ENCODE results near the gene KRTAP3-3. TPM values are rescaled to one million over a fixed set of nuclear protein-coding genes. Genes with fewer than 3 reads are reported as not detected.

Gene KRTAP3-3
- total RNA-seq, 2 donors from 2014 or later = not detected

- intact Hi-C loops (cut with DNase I) = no loop called here
- no peaks in the 10 kb centered on the region for H3K4me1 ChIP-seq (replicated peaks)
- no peak overlapping the region for H3K27ac ChIP-seq
- 82% methylated on average over 6 of the region's 6 CpGs for WGBS
- H3K4me3 ChIP-seq = no peak overlapping the region
- DNase-seq (ENCODE audit: low spot score) = no peak
- H3K9me3 ChIP-seq = no peaks in the 10 kb centered on the region
- no peaks in the 10 kb centered on the region for H3K36me3 ChIP-seq
- H3K27me3 ChIP-seq (replicated peaks; ENCODE audit: insufficient read depth) = no peaks in the 10 kb centered on the region
- TF ChIP-seq POLR2AphosphoS5 (IDR thresholded peaks at IDR 0.05) = no peak
- TF ChIP-seq POLR2A (IDR thresholded peaks at IDR 0.05) = no peak
- no peak for TF ChIP-seq CTCF (IDR thresholded peaks at IDR 0.05)
Measured at GRCh38 chr17:40945414-40945813, 48.5 kb downstream of the KRTAP3-3 start.

GRCh38 chr17:40944531-40944930 is 49.4 kb downstream of the KRTAP3-3 start:
- no peak for DNase-seq (ENCODE audit: low spot score)
- intact Hi-C loops (cut with DNase I) = no loop called here
- H3K4me3 ChIP-seq = no peak overlapping the region
- H3K9me3 ChIP-seq = no peaks in the 10 kb centered on the region
- H3K27me3 ChIP-seq (replicated peaks; ENCODE audit: insufficient read depth) = no peaks in the 10 kb centered on the region
- 29% methylated on average over 1 of the region's 1 CpG for WGBS
- H3K4me1 ChIP-seq (replicated peaks) = no peaks in the 10 kb centered on the region
- no peaks in the 10 kb centered on the region for H3K36me3 ChIP-seq
- H3K27ac ChIP-seq = no peak overlapping the region
- TF ChIP-seq POLR2A (IDR thresholded peaks at IDR 0.05) = no peak
- TF ChIP-seq CTCF (IDR thresholded peaks at IDR 0.05) = no peak
- no peak for TF ChIP-seq POLR2AphosphoS5 (IDR thresholded peaks at IDR 0.05)

Small RNA genes within 50 kb of the gene (small RNA-seq; reads per million reads assigned to genes)
- gene KRTAP3-4P = 0 reads per million in 2 donors

Other genes with a start within 250 kb of the KRTAP3-3 start
- under 1 TPM in 1 of 2 donors, not detected in 1; 0.62 TPM for gene KRT25, start 238.8 kb downstream of the KRTAP3-3 start, total RNA-seq
- under 1 TPM in 1 of 2 donors, not detected in 1; 0.28 TPM for gene KRT26, start 222.0 kb downstream of the KRTAP3-3 start, total RNA-seq
- not detected for gene KRT27, start 211.6 kb downstream of the KRTAP3-3 start, total RNA-seq
- not detected for gene KRT28, start 194.2 kb downstream of the KRTAP3-3 start, total RNA-seq
- 10 to 100 TPM in 1 of 2 donors, 1 to 10 TPM in 1; 5.8 to 23.6 TPM for gene KRT10, start 171.6 kb downstream of the KRTAP3-3 start, total RNA-seq
- gene KRT12, start 126.9 kb downstream of the KRTAP3-3 start, total RNA-seq = not detected
- gene KRT20, start 108.9 kb downstream of the KRTAP3-3 start, total RNA-seq = not detected
- 10 to 100 TPM; 19.6 to 38.9 TPM for gene KRT23, start 56.5 kb downstream of the KRTAP3-3 start, total RNA-seq
- gene KRT39, start 27.2 kb downstream of the KRTAP3-3 start, total RNA-seq = not detected
- gene KRT40, start 9.8 kb downstream of the KRTAP3-3 start, total RNA-seq = under 1 TPM in 1 of 2 donors, not detected in 1; 0.74 TPM
- not detected for gene KRTAP3-2, start 5.7 kb upstream of the KRTAP3-3 start, total RNA-seq
- gene KRTAP3-1, start 15.0 kb upstream of the KRTAP3-3 start, total RNA-seq = not detected
- under 1 TPM in 1 of 2 donors, not detected in 1; 0.51 TPM for gene KRTAP1-5, start 33.0 kb upstream of the KRTAP3-3 start, total RNA-seq
- not detected for gene KRTAP1-4, start 36.0 kb upstream of the KRTAP3-3 start, total RNA-seq
- gene KRTAP1-3, start 40.7 kb upstream of the KRTAP3-3 start, total RNA-seq = not detected
- gene KRTAP1-1, start 47.3 kb upstream of the KRTAP3-3 start, total RNA-seq = 1 to 10 TPM in 1 of 2 donors, not detected in 1; 1.4 TPM
- not detected for gene KRTAP2-1, start 53.2 kb upstream of the KRTAP3-3 start, total RNA-seq
- not detected for gene KRTAP2-2, start 61.1 kb upstream of the KRTAP3-3 start, total RNA-seq
- gene KRTAP2-3, start 66.0 kb upstream of the KRTAP3-3 start, total RNA-seq = not detected
- not detected for gene KRTAP2-4, start 71.7 kb upstream of the KRTAP3-3 start, total RNA-seq
- gene KRTAP4-7, start 90.0 kb upstream of the KRTAP3-3 start, total RNA-seq = not detected
- not detected for gene KRTAP4-8, start 104.0 kb upstream of the KRTAP3-3 start, total RNA-seq
- not detected for gene KRTAP4-16, start 108.0 kb upstream of the KRTAP3-3 start, total RNA-seq
- gene KRTAP4-9, start 111.2 kb upstream of the KRTAP3-3 start, total RNA-seq = not detected
- not detected for gene KRTAP4-11, start 124.2 kb upstream of the KRTAP3-3 start, total RNA-seq
- gene KRTAP4-12, start 130.0 kb upstream of the KRTAP3-3 start, total RNA-seq = not detected
- gene KRTAP4-6, start 146.4 kb upstream of the KRTAP3-3 start, total RNA-seq = not detected
- not detected for gene KRTAP4-5, start 155.7 kb upstream of the KRTAP3-3 start, total RNA-seq
- gene KRTAP4-4, start 166.6 kb upstream of the KRTAP3-3 start, total RNA-seq = not detected
- gene KRTAP4-3, start 174.1 kb upstream of the KRTAP3-3 start, total RNA-seq = not detected
- not detected for gene KRTAP4-2, start 184.1 kb upstream of the KRTAP3-3 start, total RNA-seq
- gene KRTAP4-1, start 190.7 kb upstream of the KRTAP3-3 start, total RNA-seq = not detected
- not detected for gene KRTAP9-1, start 195.7 kb upstream of the KRTAP3-3 start, total RNA-seq
- not detected for gene KRTAP9-2, start 232.5 kb upstream of the KRTAP3-3 start, total RNA-seq
- gene KRTAP9-3, start 238.3 kb upstream of the KRTAP3-3 start, total RNA-seq = not detected
- not detected for gene KRTAP9-8, start 243.8 kb upstream of the KRTAP3-3 start, total RNA-seq

Measured in prostate gland (tissue), 2 donors.